Measurements from ENCODE around the gene DAB2IP. TPM values are rescaled to one million over a fixed set of nuclear protein-coding genes. Genes with fewer than 3 reads are reported as not detected.
A peak's percentile ranks its signal among the peaks of the same experiment; 100 is the strongest.

Gene DAB2IP
- total RNA-seq, 2 donors from 2014 or later = 51.6 to 83.2 TPM

DNA sequence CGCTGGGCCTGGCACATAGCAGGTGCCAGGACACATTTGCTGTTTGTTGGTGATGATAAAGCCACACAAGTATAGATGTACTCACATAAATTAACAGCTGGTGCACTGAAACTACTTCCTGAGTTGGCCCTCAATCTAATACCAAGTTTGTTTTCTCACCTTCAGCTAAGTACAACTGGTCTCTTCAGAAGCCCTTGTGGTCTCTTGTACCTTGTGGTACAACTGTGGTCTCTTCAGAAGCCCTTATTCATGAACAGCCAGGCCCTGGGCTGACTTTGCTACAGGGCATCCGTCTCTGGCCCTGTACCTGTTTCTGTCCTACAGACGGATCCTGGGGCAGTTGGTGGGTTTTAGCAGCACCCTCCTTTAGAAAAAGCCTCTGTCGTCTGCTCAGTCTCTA, 81.5 kb downstream of the DAB2IP start:
- TF ChIP-seq, protein P1, sequence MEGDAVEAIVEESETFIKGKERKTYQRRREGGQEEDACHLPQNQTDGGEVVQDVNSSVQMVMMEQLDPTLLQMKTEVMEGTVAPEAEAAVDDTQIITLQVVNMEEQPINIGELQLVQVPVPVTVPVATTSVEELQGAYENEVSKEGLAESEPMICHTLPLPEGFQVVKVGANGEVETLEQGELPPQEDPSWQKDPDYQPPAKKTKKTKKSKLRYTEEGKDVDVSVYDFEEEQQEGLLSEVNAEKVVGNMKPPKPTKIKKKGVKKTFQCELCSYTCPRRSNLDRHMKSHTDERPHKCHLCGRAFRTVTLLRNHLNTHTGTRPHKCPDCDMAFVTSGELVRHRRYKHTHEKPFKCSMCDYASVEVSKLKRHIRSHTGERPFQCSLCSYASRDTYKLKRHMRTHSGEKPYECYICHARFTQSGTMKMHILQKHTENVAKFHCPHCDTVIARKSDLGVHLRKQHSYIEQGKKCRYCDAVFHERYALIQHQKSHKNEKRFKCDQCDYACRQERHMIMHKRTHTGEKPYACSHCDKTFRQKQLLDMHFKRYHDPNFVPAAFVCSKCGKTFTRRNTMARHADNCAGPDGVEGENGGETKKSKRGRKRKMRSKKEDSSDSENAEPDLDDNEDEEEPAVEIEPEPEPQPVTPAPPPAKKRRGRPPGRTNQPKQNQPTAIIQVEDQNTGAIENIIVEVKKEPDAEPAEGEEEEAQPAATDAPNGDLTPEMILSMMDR (IDR thresholded peaks at IDR 0.05) = no peak
- no peak for TF ChIP-seq POLR2A (IDR thresholded peaks at IDR 0.05)
- no peak for TF ChIP-seq POLR2AphosphoS5 (IDR thresholded peaks at IDR 0.05)
- no peaks in the 10 kb centered on the region for H3K36me3 ChIP-seq
- no peak for DNase-seq (ENCODE audit: low spot score)
- no peak overlapping the region for H3K4me3 ChIP-seq
- peaks cover 27% of the 10 kb centered on the region for H3K4me1 ChIP-seq (replicated peaks)
- H3K27ac ChIP-seq = no peak overlapping the region
- no peaks in the 10 kb centered on the region for H3K27me3 ChIP-seq (replicated peaks; ENCODE audit: insufficient read depth)
- 79% methylated on average over 4 of the region's 4 CpGs for WGBS
- intact Hi-C loops (cut with DNase I) = no loop called here
- no peaks in the 10 kb centered on the region for H3K9me3 ChIP-seq

DNA sequence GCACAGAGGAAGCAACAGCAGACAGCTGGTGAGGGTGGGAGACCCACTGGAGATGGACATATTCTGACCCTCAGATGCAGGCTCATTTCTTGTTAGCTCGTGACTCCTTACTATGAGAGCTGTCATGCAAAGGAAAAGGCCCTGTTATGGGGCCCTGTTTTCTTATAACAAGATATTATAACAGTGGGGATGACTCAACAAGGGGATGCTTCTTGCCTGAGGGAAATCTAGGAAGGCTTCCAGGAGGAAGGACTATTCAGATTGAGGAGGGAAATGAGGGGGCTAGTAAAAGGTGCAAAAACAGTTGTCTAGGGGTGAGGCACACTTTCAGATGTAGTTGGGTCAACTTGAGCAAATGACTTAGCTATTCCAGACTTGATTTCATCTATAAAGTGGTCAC, 83.0 kb downstream of the DAB2IP start:
- DNase-seq (ENCODE audit: low spot score) = no peak
- H3K9me3 ChIP-seq = no peaks in the 10 kb centered on the region
- H3K27me3 ChIP-seq (replicated peaks; ENCODE audit: insufficient read depth) = no peaks in the 10 kb centered on the region
- intact Hi-C loops (cut with DNase I) = no loop called here
- 100% methylated on average over 1 of the region's 1 CpG for WGBS
- H3K27ac ChIP-seq = peak overlapping the region in 1 of 2 donors; percentile 75
- H3K36me3 ChIP-seq = no peaks in the 10 kb centered on the region
- H3K4me1 ChIP-seq (replicated peaks) = peaks cover 42% of the 10 kb centered on the region
- H3K4me3 ChIP-seq = no peak overlapping the region
- TF ChIP-seq, protein P1 (IDR thresholded peaks at IDR 0.05) = no peak
- TF ChIP-seq POLR2A (IDR thresholded peaks at IDR 0.05) (no peak), POLR2AphosphoS5 (IDR thresholded peaks at IDR 0.05) (no peak)

DNA sequence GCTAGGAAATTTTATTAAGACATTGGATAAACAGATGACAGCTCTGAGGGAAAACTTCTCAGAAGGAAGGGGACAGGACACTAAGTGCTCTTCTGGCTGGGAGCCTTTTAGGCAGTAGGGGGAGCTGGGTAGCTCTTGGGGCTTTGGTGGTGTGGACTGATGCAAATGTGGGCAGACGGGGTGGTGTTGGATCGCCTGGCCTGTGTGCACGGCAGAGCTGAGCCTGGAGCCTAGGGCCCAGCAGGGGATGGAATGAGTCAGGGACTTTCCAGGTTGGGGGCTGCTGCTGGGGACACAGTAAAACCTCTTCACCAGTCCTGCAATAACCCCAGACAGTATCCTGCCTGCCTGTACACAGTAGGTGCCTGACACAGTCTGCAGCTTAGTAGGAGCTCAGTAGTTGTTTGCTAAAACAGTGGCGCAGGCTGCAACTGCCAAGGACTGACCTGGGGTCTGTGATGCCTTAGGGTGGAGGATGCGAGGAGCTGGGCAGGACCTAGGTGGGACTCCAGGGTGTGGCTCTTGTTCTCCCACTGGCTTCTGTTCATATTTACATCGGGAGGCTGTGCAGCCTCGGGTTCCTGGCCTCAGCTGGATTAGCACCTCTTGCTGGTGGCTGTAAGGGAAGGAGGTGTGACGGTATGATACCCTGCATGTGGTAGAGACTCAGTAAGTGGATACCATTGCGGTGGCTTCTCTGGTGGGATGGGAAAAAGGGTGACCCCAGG, 83.8 kb downstream of the DAB2IP start:
- peak; percentile 22 for TF ChIP-seq POLR2AphosphoS5 (IDR thresholded peaks at IDR 0.05)
- TF ChIP-seq, protein P1 (IDR thresholded peaks at IDR 0.05) = peak in 1 of 4 experiments; percentile 31
- no peak for TF ChIP-seq POLR2A (IDR thresholded peaks at IDR 0.05)
- WGBS = 55% methylated on average over 9 of the region's 9 CpGs
- Histone ChIP-seq H3K4me3 (no peak overlapping the region), H3K9me3 (no peaks in the 10 kb centered on the region), H3K4me1 (replicated peaks) (peaks cover 45% of the 10 kb centered on the region), H3K36me3 (no peaks in the 10 kb centered on the region), H3K27me3 (replicated peaks; ENCODE audit: insufficient read depth) (no peaks in the 10 kb centered on the region), H3K27ac (peak overlapping the region; percentile 75)
- intact Hi-C loops (cut with DNase I) = no loop called here
- no peak for DNase-seq (ENCODE audit: low spot score)

DNA sequence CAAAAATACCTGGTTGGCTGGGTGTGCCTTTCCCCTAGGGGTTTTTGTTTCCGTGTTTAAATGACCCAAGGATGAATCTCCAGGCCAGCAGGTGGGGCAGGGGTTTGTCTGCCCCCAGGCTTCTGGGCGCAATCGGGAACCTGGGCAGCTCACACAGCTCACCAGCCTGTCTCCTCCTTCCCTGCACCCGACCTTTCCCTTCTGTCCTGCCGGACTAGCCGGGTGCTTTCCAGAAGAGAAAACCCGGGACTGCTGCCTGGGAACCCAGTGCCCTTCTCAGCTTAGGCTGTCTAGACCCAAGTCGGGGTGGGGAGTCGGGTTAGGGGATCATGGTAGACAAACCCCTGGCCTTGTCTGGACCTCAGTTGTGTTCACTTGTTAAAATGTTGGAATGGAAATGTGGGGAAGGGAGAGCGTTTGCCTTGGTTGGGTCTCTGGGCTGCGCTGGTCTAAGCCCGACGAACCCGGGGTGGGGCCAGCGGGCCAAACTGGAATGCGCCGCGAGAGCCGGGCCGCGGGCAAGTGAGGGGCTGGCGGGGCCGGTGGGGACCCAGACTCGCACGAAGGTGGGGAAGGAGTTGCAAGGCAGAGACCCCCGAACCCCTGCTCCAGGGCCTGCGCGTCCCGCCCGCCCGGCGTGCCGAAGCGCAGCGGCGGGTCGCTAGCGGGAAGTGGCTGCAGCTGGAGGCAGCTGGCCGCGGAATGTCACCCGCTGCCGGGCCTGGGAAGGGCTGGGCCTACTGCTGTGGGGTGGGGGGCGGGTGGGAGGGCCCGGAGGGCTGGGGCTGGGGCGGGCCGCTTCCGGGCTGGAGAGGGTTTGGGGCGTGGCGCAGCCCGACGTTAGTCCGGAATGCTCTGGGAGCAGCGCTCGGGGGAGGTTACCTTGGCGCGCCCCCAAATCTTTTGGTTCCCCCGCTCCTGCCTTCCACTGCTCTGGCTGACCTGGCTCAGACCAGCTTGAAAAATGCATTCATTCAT, 84.6 kb downstream of the DAB2IP start:
- 8% methylated on average over 48 of the region's 57 CpGs for WGBS
- intact Hi-C loops (cut with DNase I) = no loop called here
- no peak for TF ChIP-seq POLR2AphosphoS5 (IDR thresholded peaks at IDR 0.05)
- TF ChIP-seq, protein P1 (IDR thresholded peaks at IDR 0.05) = no peak
- TF ChIP-seq POLR2A (IDR thresholded peaks at IDR 0.05) = peak; percentile 56
- Histone ChIP-seq H3K27me3 (replicated peaks; ENCODE audit: insufficient read depth) (no peaks in the 10 kb centered on the region), H3K4me1 (replicated peaks) (peaks cover 45% of the 10 kb centered on the region), H3K4me3 (peak overlapping the region; percentile 22 to 30), H3K9me3 (no peaks in the 10 kb centered on the region), H3K27ac (peak overlapping the region; percentile 75), H3K36me3 (no peaks in the 10 kb centered on the region)
- DNase-seq (ENCODE audit: low spot score) = peak; percentile 62

Data from prostate gland (tissue), 2 donors.